HG03558 (cell line): ENCODE measurements around the gene RARRES1.

ENCODE experiments used
- ATAC-seq: cut with Tn5 transposase; IDR thresholded peaks from one replicate; pipeline ENCODE4 v1.9.1; 2021; ENCODE audit warnings: moderate number of reproducible peaks; ENCODE audit not compliant: unreplicated experiment; ENCODE audit errors: extremely low read depth

The RARRES1 gene

GRCh38 chr3:158652463-158652862 is 79.8 kb downstream of the RARRES1 start:
- no peak for ATAC-seq

GRCh38 chr3:158651192-158651591 is 81.1 kb downstream of the RARRES1 start:
- no peak for ATAC-seq

DNA sequence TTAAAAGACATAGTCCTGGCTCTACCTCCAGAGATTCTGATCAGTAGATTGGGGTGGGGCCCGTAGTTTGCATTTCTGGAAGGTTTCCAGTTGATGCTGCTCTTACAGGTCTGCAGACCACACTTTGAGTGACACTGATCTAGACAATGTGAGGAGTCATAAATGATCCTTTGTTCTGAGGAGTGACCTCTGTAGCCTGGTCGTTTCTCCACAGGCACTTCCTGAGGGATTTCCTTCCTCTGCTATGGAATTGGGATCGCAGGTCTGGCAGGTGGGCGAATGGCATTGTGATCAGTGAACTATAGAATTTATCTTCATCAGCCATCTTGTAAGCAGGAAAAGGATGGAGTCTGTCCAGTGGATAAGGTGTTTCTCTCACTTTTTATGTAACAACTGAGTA is 82.5 kb downstream of the RARRES1 start:
- ATAC-seq: no peak
